MV-4-11 (cell line): ENCODE measurements around the gene AJAP1.
"Not testable (repeated sequence)": the region's sequence is repeated elsewhere in the genome, so short reads cannot be mapped to it uniquely, and the experiment has no call there.

Source experiments
- DNase-seq: peaks from one replicate; lab custom pipeline; 2025; lab: John Stamatoyannopoulos, UW

AJAP1 gene

GRCh38 chr1:4657960-4658541 is 3.6 kb downstream of the AJAP1 start:
- DNase-seq = no peak

- no peak for DNase-seq
Observed at GRCh38 chr1:4658643-4659628, 4.5 kb downstream of the AJAP1 start.

GRCh38 chr1:4660917-4661594 is 6.6 kb downstream of the AJAP1 start:
- DNase-seq = no peak

- DNase-seq = no peak
Observed at GRCh38 chr1:4661595-4661917, 7.1 kb downstream of the AJAP1 start.

GRCh38 chr1:4662168-4662567 is 7.8 kb downstream of the AJAP1 start:
- DNase-seq = no peak

GRCh38 chr1:4662723-4663122 is 8.3 kb downstream of the AJAP1 start:
- no peak for DNase-seq

GRCh38 chr1:4664095-4664494 is 9.7 kb downstream of the AJAP1 start:
- no peak for DNase-seq

GRCh38 chr1:4664606-4665005 is 10.2 kb downstream of the AJAP1 start:
- DNase-seq = no peak

- no peak for DNase-seq
Observed at GRCh38 chr1:4665456-4665855, 11.0 kb downstream of the AJAP1 start.

GRCh38 chr1:4666683-4667082 is 12.3 kb downstream of the AJAP1 start:
- not testable (repeated sequence) for DNase-seq

- DNase-seq = peak; percentile 9
Observed at GRCh38 chr1:4668743-4669700, 14.6 kb downstream of the AJAP1 start.

GRCh38 chr1:4670265-4670664 is 15.9 kb downstream of the AJAP1 start:
- DNase-seq = no peak

- no peak for DNase-seq
Observed at GRCh38 chr1:4671828-4672227, 17.4 kb downstream of the AJAP1 start.

- DNase-seq = no peak
Observed at GRCh38 chr1:4673494-4673893, 19.1 kb downstream of the AJAP1 start.

GRCh38 chr1:4674117-4674516 is 19.7 kb downstream of the AJAP1 start:
- no peak for DNase-seq

- DNase-seq = no peak
Observed at GRCh38 chr1:4674676-4675075, 20.3 kb downstream of the AJAP1 start.

GRCh38 chr1:4675454-4676186 is 21.2 kb downstream of the AJAP1 start:
- no peak for DNase-seq

GRCh38 chr1:4676253-4676652 is 21.8 kb downstream of the AJAP1 start:
- DNase-seq = no peak

- no peak for DNase-seq
Observed at GRCh38 chr1:4677608-4678007, 23.2 kb downstream of the AJAP1 start.

- DNase-seq = no peak
Observed at GRCh38 chr1:4678066-4678717, 23.8 kb downstream of the AJAP1 start.

- no peak for DNase-seq
Observed at GRCh38 chr1:4681026-4681425, 26.6 kb downstream of the AJAP1 start.
